Stimulated activated CD8-positive, alpha-beta memory T cell treated with anti-CD3 and anti-CD28 coated beads, Interleukin-15, amount 100 ng/mL, for 48 hours (primary cell): ENCODE measurements around the gene PCNX2.
"Not testable (repeated sequence)": the region's sequence is repeated elsewhere in the genome, so short reads cannot be mapped to it uniquely, and the experiment has no call there.

Source experiments
- DNase-seq, 2 donors: peaks; one replicate each; pipeline ENCODE4 v3.0.0-alpha.2; 2020; ENCODE audit warnings: low read depth in 2 of 2

PCNX2 gene

DNA sequence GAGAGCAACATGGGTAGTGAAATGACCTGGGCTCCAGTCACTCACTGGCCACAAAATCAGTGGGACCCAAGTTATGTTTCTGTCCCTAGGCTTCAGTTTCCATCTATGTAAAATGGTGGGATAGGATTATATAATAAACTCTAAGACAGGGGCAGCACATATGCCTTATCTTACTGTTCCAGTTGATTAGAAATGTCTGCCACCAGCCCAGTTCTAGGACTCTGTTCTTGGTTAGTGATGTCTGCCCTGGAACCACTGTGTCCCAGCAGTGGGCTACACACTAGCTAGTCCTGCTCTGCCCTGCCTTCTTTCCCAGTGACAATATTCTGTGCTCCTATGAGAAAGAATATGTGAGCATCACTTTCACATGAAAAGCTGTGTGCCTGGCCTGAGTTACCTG, 138.3 kb downstream of the PCNX2 start:
- no peak for DNase-seq

GRCh38 chr1:233151861-233152260, 143.7 kb downstream of the PCNX2 start:
- no peak for DNase-seq

GRCh38 chr1:233144434-233144833, 151.1 kb downstream of the PCNX2 start:
- DNase-seq: no peak

DNA sequence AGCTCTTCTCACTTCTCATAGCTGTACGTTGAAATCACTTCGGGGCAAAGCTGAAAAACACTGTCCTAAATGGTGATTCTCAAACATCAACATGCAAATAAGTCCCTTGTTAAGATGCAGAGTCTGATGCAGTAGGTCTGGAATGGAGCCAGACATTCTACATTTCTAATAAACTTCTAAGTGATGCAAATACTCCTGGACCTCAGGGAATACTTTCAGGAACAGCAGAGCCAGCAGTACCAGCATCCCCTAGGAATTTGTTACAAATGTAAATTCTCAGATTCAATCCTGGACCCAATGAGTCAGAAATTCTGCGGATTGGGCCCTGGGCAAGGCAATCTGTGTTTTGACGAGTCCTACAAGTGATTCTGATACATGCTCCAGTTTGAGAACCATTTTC, 152.3 kb downstream of the PCNX2 start:
- DNase-seq: no peak

DNA sequence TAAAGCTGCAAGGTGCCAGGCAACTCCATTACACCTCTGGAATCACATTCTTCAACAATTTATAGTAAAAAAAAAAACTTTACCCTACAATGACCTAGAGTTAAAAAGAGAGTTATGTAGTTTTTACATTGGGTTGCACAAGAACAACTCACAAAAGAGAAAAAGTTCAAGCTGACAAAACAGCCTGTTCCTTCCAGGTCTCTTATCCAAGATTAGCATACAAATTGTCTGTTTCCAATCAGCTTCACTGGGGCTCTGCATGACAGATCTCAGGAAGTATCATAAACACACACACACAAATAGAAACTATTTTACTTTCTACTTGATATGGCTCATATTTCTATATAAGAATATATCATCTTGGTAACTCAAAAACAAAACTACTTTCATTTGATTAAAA, 154.6 kb downstream of the PCNX2 start:
- DNase-seq: no peak

DNA sequence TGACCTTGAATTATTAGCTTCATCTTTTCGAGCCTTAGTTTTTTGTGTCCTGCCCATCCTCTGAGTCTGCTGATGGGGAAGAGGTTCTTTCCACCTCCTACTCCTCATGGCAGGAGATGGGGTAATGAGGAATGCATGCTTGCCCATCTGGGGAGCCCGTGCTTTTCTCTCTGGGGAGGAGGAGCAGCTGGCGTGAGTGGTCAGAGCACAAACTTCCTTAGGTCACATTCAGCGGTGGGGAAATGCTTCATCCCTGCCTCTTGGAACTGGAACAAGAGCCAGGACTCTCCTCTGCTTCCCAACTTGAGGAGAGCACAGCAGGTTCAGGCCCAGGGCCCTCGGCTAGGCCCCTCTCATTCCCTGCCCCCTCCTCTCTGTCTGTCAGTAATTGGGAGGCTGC, 155.0 kb downstream of the PCNX2 start:
- DNase-seq: no peak

DNA sequence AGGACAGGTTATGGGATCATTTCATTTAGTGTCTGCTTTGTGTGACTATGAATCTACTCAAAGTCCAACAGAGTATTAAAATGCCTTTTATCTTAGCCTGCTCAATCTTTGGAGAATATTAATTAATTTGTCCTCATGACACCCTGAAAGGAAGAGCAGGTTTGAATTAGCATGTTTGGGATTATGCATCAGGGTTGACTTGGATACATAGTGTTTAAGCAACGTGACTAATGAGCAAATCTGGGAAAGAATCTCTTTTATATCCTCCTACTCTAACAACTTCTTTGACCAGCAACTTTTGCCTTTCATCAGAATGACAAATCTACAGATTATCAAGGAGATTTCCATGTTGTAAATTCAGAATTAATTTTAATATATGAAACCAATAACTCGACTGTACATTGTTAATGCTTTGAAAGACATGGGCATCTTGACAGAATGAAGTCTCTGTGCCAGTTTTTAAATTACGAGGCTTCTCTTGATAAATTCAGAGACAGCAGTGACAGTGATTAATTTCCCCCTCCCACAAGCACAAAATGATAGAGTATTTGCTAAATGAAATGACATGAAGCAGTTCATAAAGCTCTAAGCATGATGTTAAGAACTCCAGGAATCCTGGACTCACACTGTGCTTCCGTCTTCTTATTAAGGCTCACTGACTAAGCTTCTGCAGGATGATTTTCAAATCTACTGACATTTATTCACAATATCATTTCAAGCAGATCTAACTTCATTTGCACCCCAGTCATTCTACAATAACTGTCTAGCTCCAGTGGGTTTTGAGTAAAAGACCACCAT, 156.5 kb downstream of the PCNX2 start:
- no peak for DNase-seq

- no peak for DNase-seq
Observed at GRCh38 chr1:233135833-233136232, 159.7 kb downstream of the PCNX2 start.

DNA sequence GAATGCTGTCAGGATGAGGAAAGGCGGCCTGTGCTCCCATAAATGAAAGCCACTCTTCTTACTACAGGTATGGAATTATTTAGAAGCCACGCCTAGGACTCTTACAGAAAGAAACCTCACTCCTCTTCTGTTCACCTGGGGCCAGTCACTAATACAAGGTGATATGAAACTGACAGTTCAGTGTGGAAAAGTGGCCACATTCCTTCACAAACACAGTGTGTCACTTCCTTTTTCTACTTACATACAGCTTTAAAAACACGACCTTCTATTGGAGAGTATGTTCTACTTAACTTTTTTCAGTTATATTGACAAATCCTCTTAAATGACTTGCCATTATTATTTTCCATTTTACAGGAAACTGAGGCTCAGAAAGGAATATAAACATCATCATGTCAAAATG, 163.1 kb downstream of the PCNX2 start:
- DNase-seq: no peak

DNA sequence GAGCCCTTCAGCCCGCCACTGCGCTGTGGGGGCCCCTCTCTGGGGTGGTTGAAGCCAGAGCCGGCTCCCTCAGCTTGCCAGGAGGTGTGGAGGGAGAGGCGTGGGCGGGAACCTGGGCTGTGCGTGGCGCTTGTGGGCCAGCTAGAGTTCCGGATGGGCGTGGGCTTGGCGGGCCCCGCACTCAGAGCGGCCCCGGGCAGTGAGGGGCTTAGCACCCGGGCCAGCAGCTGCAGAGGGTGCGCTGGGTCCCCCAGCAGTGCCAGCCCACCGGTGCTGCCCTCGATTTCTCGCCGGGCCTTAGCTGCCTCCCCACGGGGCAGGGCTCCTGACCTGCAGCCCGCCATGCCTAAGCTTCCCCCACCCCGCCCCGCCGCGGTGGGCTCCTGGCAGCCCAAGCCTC, 166.5 kb downstream of the PCNX2 start:
- DNase-seq: not testable (repeated sequence)

GRCh38 chr1:233127157-233127556, 168.4 kb downstream of the PCNX2 start:
- no peak for DNase-seq

- no peak for DNase-seq
Observed at GRCh38 chr1:233122779-233123178, 172.7 kb downstream of the PCNX2 start.

GRCh38 chr1:233121947-233122559, 173.5 kb downstream of the PCNX2 start:
- DNase-seq: no peak

DNA sequence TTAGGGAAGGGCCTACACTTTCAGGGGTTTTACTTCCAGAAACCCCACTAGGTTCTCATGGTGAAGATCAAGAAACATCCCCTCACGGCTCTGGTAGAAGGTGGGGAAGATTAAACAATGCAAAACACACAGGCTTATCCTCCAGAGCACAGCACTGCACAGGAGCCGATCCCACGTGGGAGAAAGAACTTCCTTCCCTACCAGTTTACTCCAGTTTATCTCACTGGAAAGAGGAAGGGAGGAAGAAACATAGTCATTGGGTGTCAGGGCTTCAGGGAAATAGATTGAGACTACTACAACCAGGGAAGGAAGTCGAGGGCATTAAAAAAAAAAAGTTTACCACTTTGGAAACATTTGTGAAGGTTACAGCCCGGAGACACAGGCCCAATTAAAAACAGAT, 180.7 kb downstream of the PCNX2 start:
- no peak for DNase-seq

DNA sequence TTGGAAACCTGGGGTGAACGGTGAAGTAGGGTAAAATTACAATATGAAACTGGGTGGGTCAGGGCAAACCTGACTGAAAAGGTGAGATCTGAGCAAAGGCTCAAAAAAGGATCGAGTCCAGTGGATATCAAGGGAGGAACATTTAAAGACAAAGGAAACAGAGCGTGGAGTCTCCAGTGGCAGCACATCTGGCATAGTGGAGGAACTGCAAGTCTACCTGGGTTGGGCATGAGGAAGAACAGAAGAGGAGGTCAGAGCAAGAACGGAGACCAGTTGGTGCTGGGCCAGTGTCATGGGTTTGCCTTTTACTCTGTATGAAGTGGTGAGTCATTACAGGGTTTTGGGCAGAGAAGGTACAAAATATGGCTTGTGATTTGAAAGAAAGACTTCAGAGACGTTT, 181.4 kb downstream of the PCNX2 start:
- DNase-seq: no peak

GRCh38 chr1:233113009-233113879, 182.3 kb downstream of the PCNX2 start:
- DNase-seq: peak; percentile 20 to 39

GRCh38 chr1:233112186-233113008, 183.1 kb downstream of the PCNX2 start:
- DNase-seq: no peak

DNA sequence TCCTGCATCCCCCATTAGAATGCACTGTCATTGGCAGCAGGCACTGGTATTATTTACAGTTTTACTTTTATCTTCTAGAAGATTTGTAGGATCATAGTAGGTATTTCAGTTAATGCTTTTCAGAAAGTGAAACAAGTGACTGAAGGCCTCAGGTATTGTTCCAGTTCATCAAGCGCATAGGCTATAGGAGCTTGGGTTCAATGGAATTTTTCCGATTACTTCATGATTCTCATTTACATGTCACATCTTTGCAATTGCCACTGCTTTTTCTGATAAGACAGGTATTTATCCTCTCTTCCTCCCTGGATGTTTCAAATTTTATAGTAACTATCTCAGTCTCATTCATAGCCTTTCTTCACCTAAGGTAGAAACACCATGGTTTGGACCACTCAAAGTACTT, 183.8 kb downstream of the PCNX2 start:
- DNase-seq: no peak

GRCh38 chr1:233109096-233109495, 186.4 kb downstream of the PCNX2 start:
- DNase-seq: no peak

GRCh38 chr1:233107716-233108130, 187.8 kb downstream of the PCNX2 start:
- not testable (repeated sequence) for DNase-seq

DNA sequence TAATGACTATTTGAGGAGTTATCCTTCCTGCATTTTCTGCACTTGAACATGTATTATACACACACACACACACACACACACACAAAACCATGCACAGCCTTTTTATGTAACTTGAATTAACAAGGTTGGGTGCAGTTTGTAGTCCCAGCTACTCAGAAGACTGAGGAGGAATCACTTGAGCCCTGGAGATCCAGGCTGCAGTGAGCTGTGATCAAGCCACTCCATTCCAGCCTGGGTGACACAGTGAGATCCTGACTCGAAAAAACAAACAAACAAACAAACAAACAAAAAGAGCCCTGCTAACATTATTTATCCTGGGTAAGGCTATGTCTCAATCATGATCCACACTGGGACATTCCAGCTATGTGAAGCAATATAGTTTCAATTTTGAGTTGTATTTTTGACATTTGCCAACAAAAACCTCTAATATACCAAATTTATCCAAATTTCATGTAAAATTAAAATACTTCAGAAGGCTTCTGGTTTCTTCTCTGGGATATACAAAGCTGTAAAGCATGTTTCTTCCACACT, 188.3 kb downstream of the PCNX2 start:
- no peak for DNase-seq
